ENCODE results near the gene ALG1L2.
"Not testable (repeated sequence)": the region's sequence is repeated elsewhere in the genome, so short reads cannot be mapped to it uniquely, and the experiment has no call there.

The ALG1L2 gene

DNA sequence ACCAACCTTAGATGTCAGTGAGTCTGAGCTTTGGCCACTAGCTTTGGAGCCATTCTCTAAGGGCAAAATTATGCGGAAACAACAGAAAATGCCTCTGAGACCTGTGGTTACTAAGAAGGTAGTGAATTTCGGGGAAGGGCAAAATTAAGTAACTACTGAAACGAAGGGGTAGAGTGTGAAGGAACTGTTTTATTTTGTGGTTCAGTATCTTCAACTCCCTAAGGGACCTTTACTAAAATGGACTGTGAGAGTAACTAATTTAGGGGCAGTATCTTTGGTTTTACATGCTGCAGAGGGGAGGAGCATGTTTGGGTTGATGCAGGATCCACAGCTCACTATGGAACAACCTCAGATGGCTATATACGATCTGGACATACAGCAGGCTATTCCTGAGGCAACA lies 8.0 kb upstream of the ALG1L2 start:
- TF ChIP-seq, protein P1, sequence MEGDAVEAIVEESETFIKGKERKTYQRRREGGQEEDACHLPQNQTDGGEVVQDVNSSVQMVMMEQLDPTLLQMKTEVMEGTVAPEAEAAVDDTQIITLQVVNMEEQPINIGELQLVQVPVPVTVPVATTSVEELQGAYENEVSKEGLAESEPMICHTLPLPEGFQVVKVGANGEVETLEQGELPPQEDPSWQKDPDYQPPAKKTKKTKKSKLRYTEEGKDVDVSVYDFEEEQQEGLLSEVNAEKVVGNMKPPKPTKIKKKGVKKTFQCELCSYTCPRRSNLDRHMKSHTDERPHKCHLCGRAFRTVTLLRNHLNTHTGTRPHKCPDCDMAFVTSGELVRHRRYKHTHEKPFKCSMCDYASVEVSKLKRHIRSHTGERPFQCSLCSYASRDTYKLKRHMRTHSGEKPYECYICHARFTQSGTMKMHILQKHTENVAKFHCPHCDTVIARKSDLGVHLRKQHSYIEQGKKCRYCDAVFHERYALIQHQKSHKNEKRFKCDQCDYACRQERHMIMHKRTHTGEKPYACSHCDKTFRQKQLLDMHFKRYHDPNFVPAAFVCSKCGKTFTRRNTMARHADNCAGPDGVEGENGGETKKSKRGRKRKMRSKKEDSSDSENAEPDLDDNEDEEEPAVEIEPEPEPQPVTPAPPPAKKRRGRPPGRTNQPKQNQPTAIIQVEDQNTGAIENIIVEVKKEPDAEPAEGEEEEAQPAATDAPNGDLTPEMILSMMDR (conservative IDR thresholded peaks at IDR 0.05; ENCODE audit: control insufficient read depth, insufficient read depth, low read depth, low read length) = no peak
- no peak for DNase-seq (ENCODE audit: low read depth)
- no peak overlapping the region for H3K4me3 ChIP-seq (ENCODE audit: control insufficient read depth, low read depth, low read length)

DNA sequence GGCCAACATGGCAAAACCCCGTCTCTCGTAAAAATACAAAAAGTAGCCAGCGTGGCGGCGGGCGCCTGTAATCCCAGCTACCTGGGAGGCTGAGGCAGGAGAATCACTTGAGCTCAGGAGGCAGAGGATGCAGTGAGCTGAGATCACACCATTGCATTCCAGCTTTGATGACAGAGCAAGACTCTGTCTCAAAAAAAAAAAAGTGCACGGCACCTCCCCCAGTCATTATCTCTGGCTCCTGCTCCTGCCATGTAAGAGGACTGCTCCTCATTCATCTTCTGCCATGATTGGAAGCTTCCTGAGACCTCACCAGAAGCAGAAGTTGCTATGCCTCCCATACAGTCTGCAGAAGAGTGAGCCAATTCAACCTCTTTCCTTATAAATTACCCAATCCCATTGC lies 4.0 kb upstream of the ALG1L2 start:
- H3K4me3 ChIP-seq (ENCODE audit: control insufficient read depth, low read depth, low read length) = no peak overlapping the region
- DNase-seq (ENCODE audit: low read depth) = no peak
- TF ChIP-seq, protein P1 (conservative IDR thresholded peaks at IDR 0.05; ENCODE audit: control insufficient read depth, insufficient read depth, low read depth, low read length) = no peak

DNA sequence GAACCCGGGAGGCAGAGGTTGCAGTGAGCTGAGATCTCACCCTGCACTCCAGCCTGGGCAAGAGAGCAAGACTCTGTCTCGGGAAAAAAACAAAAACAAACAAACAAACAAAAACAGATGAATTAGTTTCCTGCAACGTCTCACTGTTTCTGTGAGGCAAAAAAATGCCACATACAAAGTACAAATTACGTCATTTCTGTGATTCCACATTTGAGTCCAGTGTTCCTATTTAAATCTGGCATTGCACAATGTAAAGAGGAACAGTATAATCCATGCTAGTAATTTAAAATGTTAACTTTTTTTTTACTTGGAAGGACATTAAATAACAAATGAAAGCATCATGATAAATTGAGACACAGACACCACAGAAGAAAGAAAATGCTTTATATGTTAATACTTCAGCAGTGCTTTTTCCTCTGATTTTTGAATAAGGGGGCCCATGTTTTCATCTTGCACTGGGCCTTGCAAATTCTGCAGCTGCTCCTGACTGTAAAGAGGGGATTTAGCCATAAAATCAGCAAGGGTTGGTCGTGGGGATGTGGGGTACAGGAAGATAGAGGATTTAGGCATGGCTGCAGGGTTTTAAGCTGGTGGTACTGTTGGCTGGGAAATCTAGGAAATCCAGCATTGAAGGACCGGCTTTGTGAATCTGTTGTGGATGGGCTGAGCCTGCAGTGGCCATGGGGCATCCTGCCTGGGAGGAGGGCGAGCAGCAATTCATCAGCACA lies 1.9 kb downstream of the ALG1L2 start:
- DNase-seq (ENCODE audit: low read depth); H3K4me3 ChIP-seq (ENCODE audit: control insufficient read depth, low read depth, low read length): not testable (repeated sequence)

DNA sequence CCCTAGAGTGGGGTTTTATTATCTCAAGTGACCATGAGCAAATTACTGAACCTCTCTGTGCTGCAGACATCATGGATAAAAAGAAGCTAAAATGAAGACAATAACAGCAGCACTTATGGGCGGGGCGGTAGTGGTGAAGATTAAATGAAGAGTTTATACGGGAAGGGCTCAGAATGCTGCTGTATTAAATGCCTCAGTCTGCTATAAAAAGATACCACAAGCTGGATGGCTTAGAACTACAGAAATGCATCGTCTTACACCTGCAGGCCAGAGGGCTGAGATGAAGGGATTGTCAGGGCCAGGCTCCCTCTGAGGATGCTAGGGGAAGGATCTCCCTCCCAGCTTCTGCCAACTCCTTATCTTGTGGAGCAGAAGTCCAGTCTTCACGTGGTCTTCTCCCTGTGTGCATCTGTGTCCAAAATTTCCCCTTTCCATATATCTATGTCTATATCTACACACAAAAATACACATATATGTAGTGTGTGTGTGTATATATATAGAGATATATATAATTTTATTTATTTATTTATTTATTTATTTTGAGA lies 2.9 kb downstream of the ALG1L2 start:
- H3K4me3 ChIP-seq (ENCODE audit: control insufficient read depth, low read depth, low read length) = no peak overlapping the region
- DNase-seq (ENCODE audit: low read depth) = no peak
- TF ChIP-seq, protein P1 (conservative IDR thresholded peaks at IDR 0.05; ENCODE audit: control insufficient read depth, insufficient read depth, low read depth, low read length) = no peak

DNA sequence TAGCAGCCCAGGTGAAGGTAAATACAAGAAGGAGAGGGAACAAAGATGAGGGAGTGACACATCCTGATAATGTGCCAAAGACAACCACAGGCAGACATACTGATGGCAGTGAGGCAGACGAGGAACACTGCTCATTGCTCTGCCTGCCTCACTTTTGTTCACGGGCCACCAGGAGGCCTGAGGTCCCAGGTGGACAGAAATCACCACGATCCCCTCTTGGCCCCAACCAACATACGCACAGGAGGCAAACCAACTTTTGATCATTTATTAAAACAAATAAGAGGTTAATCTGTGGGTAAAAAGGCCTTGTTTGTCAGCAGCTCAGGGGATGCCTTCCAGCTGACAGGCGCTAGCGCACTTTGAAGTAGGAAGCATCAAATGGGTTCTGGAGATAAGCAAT lies 4.2 kb downstream of the ALG1L2 start:
- no peak overlapping the region for H3K4me3 ChIP-seq (ENCODE audit: control insufficient read depth, low read depth, low read length)
- TF ChIP-seq, protein P1 (conservative IDR thresholded peaks at IDR 0.05; ENCODE audit: control insufficient read depth, insufficient read depth, low read depth, low read length) = no peak
- DNase-seq (ENCODE audit: low read depth) = no peak

DNA sequence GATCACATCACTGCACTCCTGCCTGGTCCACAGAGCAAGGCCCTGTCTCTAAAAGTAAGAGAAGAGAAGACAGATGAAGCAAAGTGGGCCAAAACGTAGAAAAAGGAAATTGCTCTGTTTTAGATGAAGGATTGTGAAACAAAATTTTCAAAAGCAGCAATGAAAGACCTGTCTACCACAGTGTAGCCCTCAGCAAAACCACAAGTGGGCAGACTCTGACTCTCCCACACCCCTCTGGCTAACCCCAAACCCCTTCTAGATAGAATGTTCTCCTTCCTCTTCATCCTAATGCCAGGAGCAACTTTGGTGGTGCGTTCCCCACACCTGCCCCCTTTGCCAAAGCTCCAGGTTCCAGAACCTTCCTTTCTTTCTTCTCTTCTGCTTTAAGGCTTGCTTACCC lies 5.0 kb downstream of the ALG1L2 start:
- not testable (repeated sequence) for H3K4me3 ChIP-seq (ENCODE audit: control insufficient read depth, low read depth, low read length); DNase-seq (ENCODE audit: low read depth)

DNA sequence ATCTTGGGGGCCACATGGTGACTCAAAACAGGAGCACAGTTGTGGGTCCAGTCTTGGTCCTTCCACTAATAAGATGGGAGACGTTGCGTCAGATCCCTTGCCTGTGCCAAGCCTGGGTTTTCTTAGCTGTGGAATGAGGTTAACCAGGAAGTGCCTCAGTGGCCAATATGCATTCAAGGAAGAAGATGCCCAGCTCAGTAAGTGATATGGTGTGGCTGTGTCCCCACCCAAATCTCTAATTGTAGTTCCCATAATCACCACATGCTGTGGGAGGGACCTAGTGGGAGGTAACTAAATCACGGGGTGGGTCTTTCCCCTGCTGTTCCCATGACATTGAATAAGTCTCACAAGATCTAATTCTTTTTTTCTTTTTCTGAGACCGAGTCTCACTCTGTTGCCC lies 6.4 kb downstream of the ALG1L2 start:
- H3K4me3 ChIP-seq (ENCODE audit: control insufficient read depth, low read depth, low read length) = no peak overlapping the region
- DNase-seq (ENCODE audit: low read depth) = no peak
- TF ChIP-seq, protein P1 (conservative IDR thresholded peaks at IDR 0.05; ENCODE audit: control insufficient read depth, insufficient read depth, low read depth, low read length) = no peak

DNA sequence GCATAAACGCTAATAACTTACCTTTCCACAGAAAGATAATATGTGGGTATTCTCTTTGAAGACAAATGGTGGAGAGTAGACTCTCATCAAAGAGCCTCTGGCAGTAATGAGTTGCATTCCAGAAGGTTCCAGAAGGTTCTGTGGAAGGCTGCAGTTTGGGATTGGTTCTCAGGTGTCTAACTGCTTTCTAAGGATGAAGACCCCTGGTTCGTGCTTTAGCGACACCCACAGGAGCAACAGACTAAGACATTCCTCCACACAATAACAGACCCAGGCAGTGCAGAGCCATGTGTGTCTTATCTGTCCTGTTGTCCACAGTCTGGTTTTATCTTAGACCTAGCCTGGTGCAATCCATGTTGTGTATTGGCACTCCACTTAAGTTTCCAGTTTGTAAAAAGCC lies 9.1 kb downstream of the ALG1L2 start:
- not testable (repeated sequence) for DNase-seq (ENCODE audit: low read depth); H3K4me3 ChIP-seq (ENCODE audit: control insufficient read depth, low read depth, low read length)

Measured in fibroblast of mammary gland (primary cell).